CD4-positive, alpha-beta memory T cell (primary cell): Measurements from ENCODE around the gene SCN2A. TPM values are rescaled to one million over a fixed set of nuclear protein-coding genes. Genes with fewer than 3 reads are reported as not detected.

Experiments
- CTCF ChIA-PET: fragments of 350-600 bp; sonication (Branson Sonifier 250); formaldehyde crosslinking; loops from one replicate; lab custom pipeline; 2021; ENCODE audit warnings: inconsistent platforms; ENCODE audit not compliant: partially characterized antibody; lab: Charles Lee
- POLR2A ChIA-PET: fragments of 350-600 bp; sonication (Branson Sonifier 250); formaldehyde crosslinking; loops from one replicate; lab custom pipeline; 2021; ENCODE audit not compliant: partially characterized antibody; lab: Charles Lee
- DNase-seq, 5 donors: peaks; one replicate each; pipeline versions ENCODE4 v3.0.0 to v3.0.0-alpha.2; 2020 to 2022; ENCODE audit warnings: mixed read lengths in 1 of 5
- H3K27ac ChIP-seq: one replicate; pipeline ENCODE4 v1.7.0; 2013; ENCODE audit warnings: low read depth, low read length
- H3K27me3 ChIP-seq: 2 replicates; pipeline ENCODE4 v1.7.0; 2013; ENCODE audit warnings: mild to moderate bottlenecking, low read length, moderate library complexity; ENCODE audit not compliant: insufficient read depth
- H3K36me3 ChIP-seq: 2 replicates; pipeline ENCODE4 v1.7.0; 2013; ENCODE audit warnings: mild to moderate bottlenecking, low read length, moderate library complexity; ENCODE audit not compliant: insufficient read depth
- H3K4me1 ChIP-seq: 2 replicates; pipeline ENCODE4 v1.7.0; 2013; ENCODE audit warnings: mild to moderate bottlenecking, low read length, moderate library complexity; ENCODE audit not compliant: insufficient read depth
- H3K4me3 ChIP-seq, 2 donors: one replicate each; pipeline ENCODE4 v1.7.0; 2013; ENCODE audit warnings: low read length in 2 of 2, mild to moderate bottlenecking in 1 of 2
- H3K9me3 ChIP-seq, 2 donors: one replicate each; pipeline ENCODE4 v1.7.0; 2013; ENCODE audit warnings: low read length in 2 of 2, control low read depth in 1 of 2; ENCODE audit not compliant: control insufficient read depth in 1 of 2
- H3K27ac Mint-ChIP-seq, 7 donors: one replicate each; pipeline ENCODE4 v1.8.0; 2020 to 2021; ENCODE audit warnings: mixed read lengths in 7 of 7, mild to moderate bottlenecking in 6 of 7, inconsistent platforms in 3 of 7, moderate library complexity in 3 of 7
- H3K27me3 Mint-ChIP-seq, 2 donors: one replicate each; pipeline ENCODE4 v1.8.0; 2020 to 2021; ENCODE audit warnings: mixed read lengths in 2 of 2
- H3K36me3 Mint-ChIP-seq, 2 donors: one replicate each; pipeline ENCODE4 v1.8.0; 2020 to 2021; ENCODE audit warnings: mixed read lengths in 2 of 2, inconsistent platforms in 1 of 2, mild to moderate bottlenecking in 1 of 2
- H3K4me1 Mint-ChIP-seq, 4 donors: one replicate each; pipeline ENCODE4 v1.8.0; 2020 to 2021; ENCODE audit warnings: mixed read lengths in 4 of 4, mild to moderate bottlenecking in 1 of 4
- H3K4me3 Mint-ChIP-seq, 8 donors: one replicate each; pipeline ENCODE4 v1.8.0; 2020 to 2021; ENCODE audit warnings: mixed read lengths in 8 of 8, mild to moderate bottlenecking in 7 of 8, moderate library complexity in 6 of 8, inconsistent platforms in 3 of 8
- H3K9me3 Mint-ChIP-seq, 8 donors: one replicate each; pipeline ENCODE4 v1.8.0; 2020 to 2021; ENCODE audit warnings: mixed read lengths in 8 of 8, mild to moderate bottlenecking in 5 of 8, inconsistent platforms in 3 of 8, moderate library complexity in 1 of 8
- intact Hi-C: fragments of 100-400 bp; cut with micrococcal nuclease; formaldehyde crosslinking; loops from one replicate; pipeline ENCODE4 v1.15.1; 2023
- polyA plus RNA-seq, 2 donors: library from polyadenylated mRNA; unstranded; fragments of 300-500 nt; fragmentation: Illumina TruSeq; gene quantifications; one replicate each; pipeline ENCODE4 v1.2.3, GENCODE V29; 2021
- total RNA-seq, 2 experiments: library from RNA; stranded (reverse); gene quantifications; one replicate each; pipeline ENCODE4 v1.2.3, GENCODE V29; 2021

The SCN2A gene
- not detected for total RNA-seq
- not detected for polyA plus RNA-seq

- Histone ChIP-seq H3K4me3 (no peak within 1 kb of the TSS), H3K4me1 (no peaks in the 10 kb centered on the region), H3K9me3 (no peaks in the 10 kb centered on the region), H3K36me3 (no peaks in the 10 kb centered on the region), H3K27ac (no peak within 1 kb of the TSS), H3K27me3 (no peaks in the 10 kb centered on the region)
- ChIA-PET POLR2A (no interaction called here), CTCF (interaction anchor here (0.7 to 1.3 kb wide), 2 partner anchors 8 to 635 kb away, joined by 3 to 4 read pairs; no protein-coding TSS in a partner anchor)
- no peak within 1 kb of the TSS for H3K4me3 Mint-ChIP-seq
- no peak within 1 kb of the TSS for H3K27ac Mint-ChIP-seq
- no peaks in the 10 kb centered on the region for H3K36me3 Mint-ChIP-seq
- DNase-seq = peak in 1 of 5 donors; percentile 0
- peaks cover 0 to 6% (median 0%) of the 10 kb centered on the region in 8 donors for H3K9me3 Mint-ChIP-seq
- H3K27me3 Mint-ChIP-seq = peaks cover 0 to 3% of the 10 kb centered on the region in 2 donors
- intact Hi-C loops = no loop called here
- no peaks in the 10 kb centered on the region for H3K4me1 Mint-ChIP-seq
Measured at GRCh38 chr2:165239230-165239629, at the start of gene SCN2A. Gene SCN2A (plus strand): TSS chr2:165239414. CDS start chr2:165295824, 56,410 bp downstream.

- no peaks in the 10 kb centered on the region for H3K36me3 ChIP-seq
- Mint-ChIP-seq H3K9me3 (peaks cover 0 to 5% (median 0%) of the 10 kb centered on the region in 8 donors), H3K36me3 (no peaks in the 10 kb centered on the region), H3K27me3 (no peaks in the 10 kb centered on the region), H3K4me3 (no peak overlapping the region), H3K4me1 (peaks cover 0 to 2% (median 0%) of the 10 kb centered on the region in 4 donors), H3K27ac (no peak overlapping the region)
- H3K4me3 ChIP-seq = no peak overlapping the region
- H3K27me3 ChIP-seq = no peaks in the 10 kb centered on the region
- DNase-seq = no peak
- CTCF ChIA-PET = interaction anchor here (0.6 kb wide), 1 partner anchor 882 kb away, joined by 4 read pairs; no protein-coding TSS in a partner anchor
- no peaks in the 10 kb centered on the region for H3K4me1 ChIP-seq
- H3K9me3 ChIP-seq = no peaks in the 10 kb centered on the region
- POLR2A ChIA-PET = no interaction called here
- no peak overlapping the region for H3K27ac ChIP-seq
- intact Hi-C loops = no loop called here
Measured at GRCh38 chr2:165191096-165191728, 48.0 kb upstream of the SCN2A start.

- peaks cover 0 to 2% (median 0%) of the 10 kb centered on the region in 8 donors for H3K9me3 Mint-ChIP-seq
- CTCF ChIA-PET = no interaction called here
Measured at GRCh38 chr2:165192729-165193128, 46.5 kb upstream of the SCN2A start.

GRCh38 chr2:165193178-165193777 is 45.9 kb upstream of the SCN2A start:
- H3K27me3 Mint-ChIP-seq = no peaks in the 10 kb centered on the region
- H3K36me3 Mint-ChIP-seq = no peaks in the 10 kb centered on the region
- no peak for DNase-seq
- Histone ChIP-seq H3K9me3 (no peaks in the 10 kb centered on the region), H3K27me3 (no peaks in the 10 kb centered on the region), H3K4me1 (no peaks in the 10 kb centered on the region), H3K36me3 (no peaks in the 10 kb centered on the region), H3K4me3 (no peak overlapping the region), H3K27ac (no peak overlapping the region)
- CTCF ChIA-PET = no interaction called here
- no peak overlapping the region for H3K27ac Mint-ChIP-seq
- intact Hi-C loops = no loop called here
- POLR2A ChIA-PET = no interaction called here
- peaks cover 0 to 2% (median 0%) of the 10 kb centered on the region in 8 donors for H3K9me3 Mint-ChIP-seq
- no peak overlapping the region for H3K4me3 Mint-ChIP-seq
- H3K4me1 Mint-ChIP-seq = peaks cover 0 to 2% (median 0%) of the 10 kb centered on the region in 4 donors

More at GRCh38 chr2:165192729-165193128, 46.5 kb upstream of the SCN2A start:
- Histone ChIP-seq H3K4me1 (no peaks in the 10 kb centered on the region), H3K27ac (no peak overlapping the region), H3K9me3 (no peaks in the 10 kb centered on the region), H3K36me3 (no peaks in the 10 kb centered on the region), H3K4me3 (no peak overlapping the region), H3K27me3 (no peaks in the 10 kb centered on the region)
- POLR2A ChIA-PET = no interaction called here
- intact Hi-C loops = no loop called here
- Mint-ChIP-seq H3K36me3 (no peaks in the 10 kb centered on the region), H3K4me1 (peaks cover 0 to 2% (median 0%) of the 10 kb centered on the region in 4 donors), H3K4me3 (no peak overlapping the region), H3K27me3 (no peaks in the 10 kb centered on the region), H3K27ac (no peak overlapping the region)
- DNase-seq = no peak

GRCh38 chr2:165196411-165196810 is 42.8 kb upstream of the SCN2A start:
- DNase-seq = no peak
- no peaks in the 10 kb centered on the region for H3K9me3 ChIP-seq
- peaks cover 0 to under 1% (median 0%) of the 10 kb centered on the region in 4 donors for H3K4me1 Mint-ChIP-seq
- no peaks in the 10 kb centered on the region for H3K4me1 ChIP-seq
- intact Hi-C loops = no loop called here
- H3K4me3 ChIP-seq = no peak overlapping the region
- H3K36me3 ChIP-seq = no peaks in the 10 kb centered on the region
- H3K4me3 Mint-ChIP-seq = no peak overlapping the region
- peaks cover 0 to 2% (median 0%) of the 10 kb centered on the region in 8 donors for H3K9me3 Mint-ChIP-seq
- H3K36me3 Mint-ChIP-seq = no peaks in the 10 kb centered on the region
- no peak overlapping the region for H3K27ac Mint-ChIP-seq
- no peaks in the 10 kb centered on the region for H3K27me3 ChIP-seq
- H3K27me3 Mint-ChIP-seq = no peaks in the 10 kb centered on the region
- H3K27ac ChIP-seq = no peak overlapping the region
- CTCF ChIA-PET = no interaction called here
- POLR2A ChIA-PET = no interaction called here

- DNase-seq = no peak
- Mint-ChIP-seq H3K4me1 (no peaks in the 10 kb centered on the region), H3K4me3 (no peak overlapping the region), H3K36me3 (no peaks in the 10 kb centered on the region), H3K27ac (no peak overlapping the region), H3K9me3 (peaks cover 0 to 2% (median 0%) of the 10 kb centered on the region in 8 donors), H3K27me3 (no peaks in the 10 kb centered on the region)
- Histone ChIP-seq H3K27ac (no peak overlapping the region), H3K4me3 (no peak overlapping the region), H3K36me3 (no peaks in the 10 kb centered on the region), H3K9me3 (no peaks in the 10 kb centered on the region), H3K4me1 (no peaks in the 10 kb centered on the region), H3K27me3 (no peaks in the 10 kb centered on the region)
- intact Hi-C loops = no loop called here
- ChIA-PET CTCF (no interaction called here), POLR2A (no interaction called here)
Measured at GRCh38 chr2:165197346-165197745, 41.9 kb upstream of the SCN2A start.

- no peak for DNase-seq
- Mint-ChIP-seq H3K36me3 (no peaks in the 10 kb centered on the region), H3K27me3 (no peaks in the 10 kb centered on the region), H3K4me1 (no peaks in the 10 kb centered on the region), H3K27ac (no peak overlapping the region), H3K9me3 (no peaks in the 10 kb centered on the region), H3K4me3 (no peak overlapping the region)
- no peaks in the 10 kb centered on the region for H3K27me3 ChIP-seq
- no peak overlapping the region for H3K27ac ChIP-seq
- H3K4me1 ChIP-seq = no peaks in the 10 kb centered on the region
- ChIA-PET POLR2A (no interaction called here), CTCF (no interaction called here)
- no peak overlapping the region for H3K4me3 ChIP-seq
- H3K9me3 ChIP-seq = no peaks in the 10 kb centered on the region
- intact Hi-C loops = no loop called here
- H3K36me3 ChIP-seq = no peaks in the 10 kb centered on the region
Measured at GRCh38 chr2:165198181-165198580, 41.0 kb upstream of the SCN2A start.
